NCI-H526 treated with DMSO at 0.1 percent for 48 hours (cell line): ENCODE results near the gene FRMD1.
A peak's percentile ranks its signal among the peaks of the same experiment; 100 is the strongest.

Source experiments
- DNase-seq: peaks from one replicate; lab custom pipeline; 2025; lab: John Stamatoyannopoulos, UW

The FRMD1 gene

DNA sequence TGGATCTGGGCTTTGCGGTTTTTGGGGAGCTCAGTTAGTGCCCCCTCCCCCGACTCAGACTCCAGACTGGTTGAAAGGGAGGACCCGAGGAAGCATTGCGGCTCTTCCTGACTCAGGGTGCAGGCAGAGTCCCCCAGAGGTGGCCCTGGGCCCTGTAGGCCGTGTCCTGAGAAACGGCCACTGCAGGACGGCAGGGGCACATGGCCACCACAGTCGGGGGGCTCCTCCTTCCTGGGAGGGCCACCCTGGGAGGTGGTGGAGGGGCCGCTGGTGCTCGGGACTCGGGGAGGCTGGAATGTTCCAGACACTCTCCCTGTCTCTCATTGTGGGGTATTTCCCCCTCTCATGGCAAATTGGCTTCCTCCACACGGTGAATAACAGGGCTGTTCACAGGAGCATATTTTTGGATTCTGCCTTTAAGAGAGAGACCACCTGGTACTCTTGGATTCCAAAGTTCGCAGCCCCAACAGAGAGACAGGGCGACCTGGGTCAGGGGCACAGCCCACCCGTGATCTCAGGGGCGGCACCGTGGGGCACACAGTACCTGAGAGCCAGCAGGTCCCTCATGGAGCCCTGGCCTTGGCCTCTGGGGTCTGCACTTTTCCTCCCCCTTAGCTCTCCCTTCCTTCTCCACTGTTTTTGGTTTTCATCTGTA, 35.7 kb downstream of the FRMD1 start:
- DNase-seq = no peak

DNA sequence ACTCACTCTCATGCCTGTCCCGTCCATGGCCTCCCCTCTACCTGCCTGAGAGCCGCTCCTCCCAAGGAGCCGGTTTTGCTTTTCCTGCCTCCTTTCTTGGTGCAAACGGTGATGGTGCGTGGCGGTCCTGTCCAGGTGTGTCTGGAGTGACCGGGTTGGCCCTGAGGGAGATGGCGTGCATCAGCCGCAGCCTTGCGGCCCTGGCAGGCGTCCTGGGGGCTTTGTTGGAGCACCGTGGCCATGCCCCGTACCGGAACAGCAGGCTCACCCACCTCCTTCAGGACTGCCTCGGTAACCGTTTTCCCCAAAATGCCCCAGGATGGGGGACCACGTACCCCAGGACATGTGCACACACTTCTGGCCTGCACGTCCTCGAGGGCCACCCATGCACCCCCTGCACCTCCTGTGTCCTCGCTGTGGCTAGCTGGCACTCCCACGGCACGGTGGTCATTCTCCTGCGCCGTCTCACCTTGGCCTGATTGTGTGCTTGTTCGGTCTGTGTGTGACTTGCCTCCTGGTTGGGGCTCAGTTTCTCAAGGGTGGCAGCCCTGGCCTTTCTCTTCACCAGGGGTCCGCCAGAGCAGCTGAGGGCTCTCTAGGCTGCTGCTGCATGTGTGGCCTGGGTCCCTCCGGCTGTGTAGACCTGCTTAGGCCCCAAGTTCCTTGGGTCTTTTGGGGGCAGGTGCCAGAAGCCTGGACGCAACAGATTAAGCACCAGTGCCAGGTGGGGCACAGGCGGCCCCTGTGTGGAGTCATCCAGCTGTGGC, 36.4 kb downstream of the FRMD1 start:
- no peak for DNase-seq

DNA sequence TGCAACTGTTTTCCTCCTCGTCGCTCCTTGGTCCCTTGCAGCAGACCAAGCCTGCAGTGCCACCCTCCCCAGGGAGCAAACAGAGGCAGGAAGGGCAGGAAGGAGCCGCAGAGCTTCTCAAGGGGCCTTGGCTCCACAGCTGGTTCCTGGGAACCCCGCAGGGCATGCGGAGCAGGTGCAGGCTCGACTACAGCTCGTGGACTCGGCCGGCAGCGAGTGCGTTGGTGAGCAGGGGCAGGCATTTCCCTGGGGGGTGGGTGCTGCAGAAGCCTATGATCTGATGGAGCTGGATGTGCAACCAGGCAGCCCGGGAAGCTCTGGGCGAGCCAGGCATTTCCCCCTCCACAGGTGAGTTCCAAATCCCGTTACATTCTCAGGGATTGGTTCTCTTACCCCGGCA, 37.1 kb downstream of the FRMD1 start:
- DNase-seq = no peak

DNA sequence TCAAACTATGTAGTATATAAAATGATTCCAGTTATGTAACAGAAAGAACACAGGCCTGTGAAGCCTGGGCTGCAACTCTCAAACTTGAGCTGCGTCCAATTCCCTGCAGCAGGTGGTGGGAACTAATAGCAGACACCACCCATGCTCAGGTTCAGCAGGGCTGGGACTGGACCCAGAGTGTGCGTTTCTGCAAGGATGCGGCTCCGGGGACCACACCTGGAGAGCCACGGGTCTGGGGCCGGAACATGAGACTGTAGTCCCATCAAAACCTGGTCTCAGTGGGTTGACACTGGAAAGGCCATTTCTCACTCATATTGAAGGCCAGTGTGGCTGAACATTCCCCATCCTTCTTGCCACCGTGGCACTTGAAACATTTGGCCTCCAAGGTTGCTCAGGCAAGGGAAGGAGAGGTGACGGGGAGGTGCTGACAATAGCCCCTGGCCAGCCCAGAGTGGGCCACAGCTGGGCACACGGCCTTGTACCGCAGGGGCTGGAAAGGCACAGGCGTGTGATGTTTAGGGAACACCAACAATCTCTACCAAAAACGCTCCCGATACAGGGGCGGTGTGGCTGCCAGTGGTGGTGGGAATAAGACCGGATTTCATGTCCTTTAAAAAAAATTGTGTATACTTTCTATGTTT, 38.0 kb downstream of the FRMD1 start:
- DNase-seq = no peak

DNA sequence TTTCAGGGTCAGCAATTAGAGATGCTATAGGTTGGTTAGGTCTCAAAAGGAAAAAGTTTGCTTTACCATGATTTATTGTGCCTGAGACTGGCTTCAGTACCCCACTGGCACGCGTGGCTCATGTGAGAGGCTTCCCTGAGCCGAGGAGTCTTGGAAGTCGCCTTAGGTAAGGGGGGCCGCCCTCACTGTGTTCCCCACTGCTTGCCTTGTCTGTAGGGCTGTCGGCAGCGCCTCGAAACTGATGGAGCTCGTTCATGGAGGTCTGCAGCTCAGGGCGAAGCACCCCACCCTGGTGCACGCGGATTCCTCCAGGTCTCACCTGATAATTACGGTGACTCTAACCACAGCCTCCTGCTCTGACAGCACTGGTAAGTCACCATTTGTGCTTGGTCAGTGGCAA, 39.2 kb downstream of the FRMD1 start:
- no peak for DNase-seq

DNA sequence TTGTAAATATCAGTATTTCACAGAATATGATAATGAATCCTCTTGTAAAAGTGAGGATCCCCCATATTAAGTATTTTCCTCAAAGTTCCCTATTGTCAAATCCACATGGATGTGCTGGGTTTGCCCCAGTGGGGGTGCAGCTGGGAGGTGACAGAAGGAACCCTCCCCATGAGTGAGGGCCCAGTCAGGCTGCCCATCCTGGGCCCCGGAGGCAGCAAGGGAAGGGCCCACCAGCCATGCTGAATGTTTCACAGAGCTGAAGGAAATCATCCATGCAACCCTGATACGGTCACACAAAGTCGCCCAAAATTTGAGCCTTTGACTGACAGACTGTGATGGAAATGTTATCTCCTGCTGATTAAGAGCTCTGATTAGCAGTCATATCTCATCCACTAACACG, 39.7 kb downstream of the FRMD1 start:
- no peak for DNase-seq

DNA sequence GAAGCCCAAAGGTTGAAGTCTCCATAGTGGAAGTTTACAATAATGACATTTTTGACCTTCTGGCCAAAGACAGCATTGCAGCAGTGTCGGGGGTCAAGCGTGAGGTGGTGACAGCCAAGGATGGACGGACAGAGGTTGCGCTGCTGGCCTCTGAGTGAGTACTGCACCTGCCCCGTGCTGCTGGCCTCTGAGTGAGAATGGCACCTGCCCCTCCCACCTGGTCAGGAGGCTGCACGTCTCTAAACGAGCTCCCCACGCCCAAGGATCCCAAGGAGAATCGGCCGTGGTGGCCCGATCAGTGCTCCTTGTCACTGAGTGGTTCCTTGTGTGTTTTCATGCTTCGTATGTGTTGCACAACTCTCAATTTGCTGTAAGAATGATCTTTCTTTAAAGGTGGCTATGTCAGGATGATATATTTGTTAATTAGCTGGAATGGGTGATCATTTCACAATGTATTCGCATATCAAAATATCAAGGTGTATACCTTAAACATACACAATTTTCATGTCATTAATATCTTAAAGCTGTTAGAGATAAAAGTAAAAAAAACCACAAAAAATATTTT, 40.4 kb downstream of the FRMD1 start:
- DNase-seq = no peak

DNA sequence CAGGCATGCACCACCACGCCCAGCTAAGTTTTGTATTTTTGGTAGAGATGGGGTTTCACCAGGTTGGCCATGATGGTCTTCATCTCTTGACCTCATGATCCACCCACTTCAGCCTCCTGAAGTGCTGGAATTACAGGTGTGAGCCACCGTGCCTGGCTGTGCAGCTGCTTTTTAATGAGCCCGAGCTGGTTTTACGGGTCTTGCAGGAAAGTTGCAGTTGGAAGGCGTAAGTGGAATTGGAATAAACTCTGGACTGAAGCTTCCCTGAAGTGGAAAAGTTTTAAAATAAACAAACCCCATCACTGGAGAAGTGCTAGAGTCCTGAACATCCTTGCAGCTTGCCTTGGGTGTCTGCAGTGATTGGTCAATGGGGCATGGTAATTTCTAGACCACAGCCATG, 41.2 kb downstream of the FRMD1 start:
- DNase-seq = no peak

DNA sequence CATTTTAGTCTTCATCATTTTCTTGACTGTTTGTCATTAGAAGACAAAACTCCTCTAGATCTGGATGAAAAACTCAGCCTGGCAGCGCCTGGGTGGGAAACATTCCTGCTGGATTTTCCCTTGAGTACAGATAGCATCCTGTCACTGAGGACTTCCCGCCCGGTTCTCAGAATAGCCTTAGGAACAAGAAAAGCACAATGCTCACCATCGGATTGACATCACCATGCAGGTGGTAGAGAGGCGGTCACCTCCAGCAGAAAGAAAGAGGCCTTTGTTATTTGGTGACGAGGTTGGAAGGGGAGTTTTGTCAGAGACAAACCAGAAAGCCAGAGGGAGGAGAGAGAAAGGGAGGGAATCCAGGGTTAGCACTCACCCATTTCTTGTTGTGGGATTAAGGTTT, 41.8 kb downstream of the FRMD1 start:
- DNase-seq = peak; percentile 66

DNA sequence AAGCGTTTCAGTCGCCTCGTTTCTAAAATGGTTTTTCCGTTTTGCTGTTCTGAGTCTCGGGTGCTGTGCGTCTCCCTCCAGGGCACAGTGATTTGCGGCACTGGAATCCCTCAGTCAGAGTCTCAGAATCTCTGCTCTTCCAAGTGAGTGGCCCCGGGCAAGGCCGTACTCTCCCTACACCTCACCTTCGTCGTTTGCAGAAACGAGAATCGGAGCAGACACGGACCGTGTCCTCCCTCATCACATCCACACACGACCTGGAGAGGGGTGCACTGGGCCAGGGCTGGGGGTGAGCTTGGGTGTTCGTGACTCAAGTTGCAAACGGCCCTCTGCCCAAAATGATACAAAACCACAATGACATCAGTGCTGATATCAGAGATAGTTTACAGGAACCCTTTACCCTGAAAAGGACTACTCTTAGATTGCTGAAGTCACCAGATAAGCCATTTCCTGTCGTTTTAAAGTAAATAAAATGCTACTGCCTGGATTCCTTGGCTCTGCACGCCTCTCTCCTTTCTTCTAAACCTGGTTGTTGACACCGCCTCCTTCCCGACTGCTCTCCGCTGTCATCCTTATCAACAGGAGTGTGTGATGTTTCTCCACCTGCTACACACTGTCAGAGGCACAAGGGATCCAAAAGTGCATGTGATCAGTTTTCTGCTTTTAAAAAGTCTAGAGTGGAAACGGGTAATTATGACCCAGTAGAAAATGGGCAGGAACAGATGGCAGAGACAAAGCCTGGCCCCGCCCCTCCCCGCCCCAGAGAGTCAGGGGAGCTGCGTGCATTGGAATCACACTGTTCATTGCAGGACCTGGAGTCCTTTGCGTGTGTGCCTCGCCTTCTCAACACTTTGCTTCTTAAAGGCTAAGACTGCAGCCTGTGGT, 43.1 kb downstream of the FRMD1 start:
- DNase-seq = peak; percentile 73

DNA sequence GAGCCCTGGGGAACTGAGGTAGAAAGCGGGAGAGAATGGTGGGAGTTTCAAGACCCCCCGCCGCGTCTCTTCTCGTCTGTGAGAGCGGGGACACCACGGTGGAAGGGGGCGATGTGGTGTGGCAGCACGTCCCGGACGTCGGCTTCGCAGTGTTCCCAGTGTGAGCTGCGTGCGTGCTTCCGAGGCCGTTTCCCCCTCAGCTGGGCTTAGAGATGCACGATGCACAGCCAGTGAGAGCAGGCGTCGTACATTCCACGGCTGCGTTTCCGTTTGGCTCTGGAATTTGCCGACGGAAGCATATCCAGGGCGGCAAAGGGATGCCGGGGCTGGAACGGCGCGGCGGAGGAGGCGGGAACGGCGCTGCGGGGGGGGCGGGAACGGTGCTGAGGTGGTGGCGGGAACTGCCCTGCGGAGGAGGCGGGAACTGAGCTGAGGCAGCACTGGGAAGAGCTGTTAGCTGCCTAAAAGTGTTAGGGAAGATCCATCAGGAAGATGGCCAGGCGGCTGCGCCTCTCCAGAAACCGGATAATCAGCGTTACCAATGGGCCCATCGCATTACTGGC, 43.8 kb downstream of the FRMD1 start:
- DNase-seq = peak; percentile 73

DNA sequence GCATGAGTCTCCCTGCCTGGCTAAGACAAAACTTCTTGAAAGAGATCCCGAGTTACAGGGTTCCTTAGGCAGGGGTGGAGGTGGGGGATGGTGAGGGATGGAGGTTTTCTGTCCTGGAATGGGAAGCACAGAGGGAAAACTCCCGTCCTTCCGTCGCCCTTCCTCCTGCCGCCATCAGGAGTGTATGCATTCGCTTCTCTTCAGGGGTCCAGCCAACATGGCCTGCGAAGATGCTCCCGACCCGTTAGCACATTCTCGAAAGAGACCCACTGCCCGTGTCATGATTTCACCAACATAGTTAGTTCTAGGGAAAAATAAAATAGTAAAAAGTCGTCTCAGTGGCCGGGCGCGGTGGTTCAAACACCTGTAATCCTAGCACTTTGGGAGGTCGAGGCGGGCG, 44.5 kb downstream of the FRMD1 start:
- DNase-seq = no peak

DNA sequence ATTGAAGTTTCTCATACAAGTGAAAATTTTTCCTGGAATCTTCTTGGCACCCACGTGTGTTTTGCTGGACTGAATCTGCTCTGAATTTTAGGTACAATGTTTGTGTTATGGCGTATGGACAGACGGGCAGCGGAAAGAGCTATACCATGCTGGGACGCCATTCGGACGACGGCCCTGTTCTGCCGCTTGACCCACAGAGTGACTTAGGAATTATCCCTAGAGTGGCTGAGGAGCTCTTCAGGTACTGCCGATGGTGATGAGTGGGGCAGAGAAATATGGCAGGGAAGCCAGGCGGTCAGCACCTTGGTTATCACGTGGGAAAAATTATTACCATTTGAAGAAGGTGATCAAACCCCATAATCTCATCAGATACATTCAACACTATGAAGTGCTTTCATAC, 45.2 kb downstream of the FRMD1 start:
- DNase-seq = no peak

DNA sequence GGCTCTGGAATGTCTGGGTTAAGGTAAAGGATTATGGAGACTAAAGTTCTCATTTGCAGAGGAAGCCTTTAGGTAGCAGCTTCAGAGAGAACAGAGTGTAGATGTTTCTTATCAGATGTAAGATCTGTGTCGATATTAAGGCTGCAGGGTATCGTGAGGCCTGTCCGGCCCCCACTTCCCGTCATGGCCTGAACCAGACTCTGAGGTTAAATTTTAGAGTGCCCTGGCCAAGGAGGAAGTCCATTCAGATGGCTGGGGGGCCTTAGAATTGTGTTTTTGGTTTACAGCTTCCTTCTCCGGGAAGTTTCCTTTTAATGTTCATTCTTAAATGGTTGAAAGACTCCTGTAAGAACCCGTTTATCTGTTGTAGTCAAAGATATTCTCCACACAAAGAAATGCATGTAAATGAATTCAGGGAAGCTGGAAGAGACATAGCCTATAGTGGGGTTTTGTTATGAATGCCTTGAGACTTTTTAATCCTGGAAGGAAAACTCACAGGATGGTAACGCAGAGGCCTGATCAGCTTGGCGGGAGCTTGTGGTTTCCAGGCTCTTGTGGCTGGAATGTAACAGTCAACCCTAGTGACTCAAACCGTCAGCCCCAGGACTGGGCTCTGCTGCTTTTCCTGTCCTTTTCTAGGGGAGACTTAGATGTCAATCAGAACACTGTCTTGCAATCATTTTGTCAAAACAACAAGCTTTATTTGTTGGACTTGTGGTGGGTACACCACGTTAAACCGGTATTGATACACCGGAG, 46.8 kb downstream of the FRMD1 start:
- DNase-seq = no peak

DNA sequence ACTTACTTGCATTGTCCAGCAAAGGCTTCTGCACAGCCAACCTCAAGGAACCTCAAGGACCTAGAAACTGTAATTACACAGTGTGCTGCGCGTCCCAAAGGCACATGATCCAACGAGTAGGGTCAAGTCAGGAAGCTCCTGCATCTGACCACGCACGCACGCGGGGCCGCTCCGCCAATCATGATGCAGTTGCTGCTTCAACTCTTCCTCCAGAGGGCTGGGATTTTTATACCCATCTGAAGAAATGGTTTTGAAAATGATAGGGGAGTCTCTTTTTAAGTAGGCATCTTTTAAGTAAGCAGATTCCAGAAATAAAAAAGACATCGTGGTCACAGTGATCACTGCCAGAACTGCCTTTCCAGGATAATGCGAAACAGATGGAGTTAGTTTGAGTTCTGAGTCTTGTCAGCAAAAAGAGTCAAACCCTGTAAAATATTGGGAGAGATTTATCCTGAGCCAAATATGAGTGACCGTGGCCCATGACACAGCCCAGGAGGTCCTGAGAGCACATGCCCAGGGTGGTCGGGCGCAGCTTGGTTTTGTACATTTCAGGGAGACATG, 47.5 kb downstream of the FRMD1 start:
- no peak for DNase-seq

DNA sequence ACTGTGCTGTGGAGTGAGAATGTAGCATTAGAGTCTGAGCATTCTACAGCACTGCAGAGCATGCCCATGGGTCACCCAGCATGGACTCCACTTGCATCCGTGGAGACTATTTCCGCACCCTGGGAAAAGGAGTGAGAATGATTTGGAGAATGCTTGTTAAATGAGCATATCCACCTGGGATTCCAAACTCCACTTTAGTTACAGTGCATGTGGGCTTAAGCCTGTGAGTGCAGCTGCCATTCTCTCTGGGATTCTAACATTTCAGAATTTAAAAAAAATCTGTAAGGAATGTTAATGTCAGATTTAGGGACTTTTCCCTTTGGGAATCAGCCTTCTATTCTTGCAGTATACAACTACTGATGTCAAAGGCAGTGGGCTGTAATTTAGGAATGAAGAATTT, 48.1 kb downstream of the FRMD1 start:
- DNase-seq = no peak

DNA sequence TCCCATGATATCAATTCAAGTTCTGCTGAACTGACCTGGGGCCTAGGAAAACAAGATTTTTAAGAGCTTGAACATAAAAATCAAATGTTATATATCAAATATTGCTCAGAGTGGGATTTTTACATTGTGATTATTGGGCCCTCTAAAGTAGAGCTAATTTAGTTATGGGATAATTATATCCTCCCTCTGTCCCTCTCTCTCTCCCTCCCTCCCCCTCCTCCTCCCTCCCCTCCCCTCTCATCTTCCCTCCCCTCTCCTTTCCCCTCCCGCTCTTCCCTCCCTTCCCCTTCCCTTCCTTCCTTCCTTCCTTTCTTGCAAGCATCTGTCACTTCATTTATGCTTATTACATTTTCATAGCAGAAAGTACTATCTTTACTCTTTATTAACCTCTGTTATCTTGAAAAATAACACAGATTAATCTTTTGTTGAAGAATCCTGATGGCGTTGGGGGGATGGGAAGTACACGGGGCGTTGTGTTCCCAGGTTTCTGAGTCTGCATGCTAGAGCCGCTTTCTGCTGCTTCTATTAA, 48.7 kb downstream of the FRMD1 start:
- DNase-seq = no peak

DNA sequence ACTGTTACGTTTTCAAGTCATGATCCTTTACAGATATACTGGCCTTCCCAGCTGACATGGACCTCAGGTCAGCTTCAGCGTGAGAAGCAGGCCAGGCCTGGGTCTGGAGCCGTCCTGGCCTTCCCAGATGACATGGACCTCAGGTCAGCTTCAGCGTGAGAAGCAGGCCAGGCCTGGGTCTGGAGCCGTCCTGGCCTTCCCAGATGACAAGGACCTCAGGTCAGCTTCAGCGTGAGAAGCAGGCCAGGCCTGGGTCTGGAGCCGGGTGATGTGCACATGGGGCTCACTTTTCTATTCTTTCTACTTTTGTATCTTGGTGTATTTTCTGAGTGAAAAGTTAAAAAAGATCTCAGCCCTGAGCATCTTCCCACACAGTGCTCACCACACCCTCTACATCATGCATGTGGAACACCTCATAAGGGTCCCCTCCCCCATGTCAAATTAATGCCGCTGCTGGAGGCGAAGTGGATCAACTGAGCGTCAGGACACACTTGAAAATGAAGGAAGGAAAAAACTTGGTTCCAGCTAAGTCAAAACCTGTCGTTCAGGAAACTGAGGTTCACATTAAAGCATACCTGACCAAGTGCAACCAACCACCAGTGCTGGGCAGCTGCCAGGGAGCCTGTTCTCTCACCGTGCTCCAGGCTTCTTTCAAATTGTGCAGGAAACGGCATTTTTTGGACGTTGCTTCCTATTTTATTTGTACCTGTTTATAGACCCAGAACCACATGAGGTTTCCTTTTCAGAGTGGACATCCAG, 49.4 kb downstream of the FRMD1 start:
- DNase-seq = no peak

DNA sequence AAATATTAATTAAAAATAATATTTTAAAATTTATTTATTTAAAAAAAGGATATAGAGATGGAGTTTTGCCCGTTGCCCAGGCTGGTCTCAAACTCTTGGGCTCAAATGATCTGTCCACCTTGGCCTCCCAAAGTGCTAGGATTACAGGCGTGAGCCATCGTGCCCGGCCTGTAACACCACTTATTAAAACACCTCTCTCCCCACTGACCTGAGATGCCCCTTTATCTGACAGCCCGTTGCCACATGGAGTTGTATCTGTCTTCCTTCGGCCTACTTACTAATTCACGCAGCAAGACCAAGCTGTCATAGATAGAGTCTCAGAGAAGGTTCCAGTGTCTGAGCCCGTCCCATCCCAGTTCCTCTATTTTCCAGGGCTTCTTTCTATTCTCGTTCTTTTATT, 50.8 kb downstream of the FRMD1 start:
- no peak for DNase-seq

DNA sequence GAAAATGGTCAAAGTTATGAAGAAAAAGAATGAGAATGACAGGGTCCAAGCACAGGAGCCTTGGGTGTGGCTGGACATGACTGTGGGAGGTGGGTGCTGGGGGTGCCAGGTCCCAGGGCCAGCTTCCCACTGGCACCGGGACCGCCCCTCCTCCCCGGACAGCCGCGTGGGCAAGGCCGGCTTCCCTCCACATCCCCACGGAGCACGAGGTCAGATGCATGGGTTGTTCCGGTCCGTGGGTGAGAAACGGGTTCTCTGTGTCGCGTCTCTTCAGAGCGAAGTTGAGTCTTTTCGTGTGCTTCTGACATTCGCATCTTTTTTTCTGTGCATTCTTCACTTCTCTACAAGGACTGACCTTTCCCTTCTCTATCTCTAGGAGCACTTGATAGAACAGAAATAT, 51.5 kb downstream of the FRMD1 start:
- DNase-seq = no peak
